NK-92 (cell line): ENCODE data around the gene ENPP4.
"Not testable (repeated sequence)": the region's sequence is repeated elsewhere in the genome, so short reads cannot be mapped to it uniquely, and the experiment has no call there.

ENCODE experiments used
- DNase-seq: peaks from one replicate; lab custom pipeline; 2025; ENCODE audit not compliant: unreplicated experiment; lab: John Stamatoyannopoulos, UW

ENPP4 gene

DNA sequence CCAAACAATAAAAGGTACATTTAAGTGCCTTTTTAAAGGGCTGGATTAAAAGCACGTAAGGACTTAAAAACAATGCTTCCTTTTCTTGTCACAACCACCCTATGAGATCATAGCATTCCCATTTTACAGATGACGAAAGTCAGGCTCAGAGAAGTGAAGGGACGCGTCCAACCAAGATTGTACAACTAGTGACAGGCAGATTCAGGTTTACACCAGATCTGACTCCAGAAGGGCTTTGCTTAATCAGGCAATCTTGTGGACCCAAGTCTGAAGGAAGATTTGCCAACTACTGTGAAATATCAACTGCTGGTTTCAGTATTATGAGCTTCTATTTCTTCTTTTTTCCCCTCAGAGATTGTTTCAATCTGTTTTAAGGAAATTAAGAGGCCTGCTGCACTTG lies 877 bp downstream of the ENPP4 start:
- no peak for DNase-seq

DNA sequence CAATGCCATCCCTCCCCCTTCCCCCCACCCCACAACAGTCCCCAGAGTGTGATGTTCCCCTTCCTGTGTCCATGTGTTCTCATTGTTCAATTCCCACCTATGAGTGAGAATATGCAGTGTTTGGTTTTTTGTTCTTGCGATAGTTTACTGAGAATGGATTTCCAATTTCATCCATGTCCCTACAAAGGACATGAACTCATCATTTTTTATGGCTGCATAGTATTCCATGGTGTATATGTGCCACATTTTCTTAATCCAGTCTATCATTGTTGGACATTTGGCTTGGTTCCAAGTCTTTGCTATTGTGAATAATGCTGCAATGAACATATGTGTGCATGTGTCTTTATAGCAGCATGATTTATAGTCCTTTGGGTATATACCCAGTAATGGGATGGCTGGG lies 1.5 kb downstream of the ENPP4 start:
- not testable (repeated sequence) for DNase-seq

DNA sequence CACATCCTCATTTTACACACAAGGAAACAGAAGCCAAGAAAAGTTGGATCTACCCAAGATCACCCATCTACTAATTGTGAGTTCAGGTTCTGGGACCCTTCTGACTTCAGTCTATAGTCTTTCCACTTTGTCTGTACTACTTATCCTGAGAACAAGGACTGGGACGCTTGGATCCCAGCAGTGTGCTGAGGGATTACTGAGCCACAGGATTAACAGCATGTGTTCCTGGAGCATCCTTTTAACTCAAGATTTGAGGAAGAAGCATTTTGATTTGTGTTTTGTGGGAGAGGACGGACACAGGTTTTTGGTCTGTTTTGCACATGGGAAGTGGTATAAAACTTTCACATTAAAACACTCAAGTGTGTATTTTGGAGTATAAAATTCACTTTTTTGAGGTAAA lies 4.4 kb downstream of the ENPP4 start:
- no peak for DNase-seq

DNA sequence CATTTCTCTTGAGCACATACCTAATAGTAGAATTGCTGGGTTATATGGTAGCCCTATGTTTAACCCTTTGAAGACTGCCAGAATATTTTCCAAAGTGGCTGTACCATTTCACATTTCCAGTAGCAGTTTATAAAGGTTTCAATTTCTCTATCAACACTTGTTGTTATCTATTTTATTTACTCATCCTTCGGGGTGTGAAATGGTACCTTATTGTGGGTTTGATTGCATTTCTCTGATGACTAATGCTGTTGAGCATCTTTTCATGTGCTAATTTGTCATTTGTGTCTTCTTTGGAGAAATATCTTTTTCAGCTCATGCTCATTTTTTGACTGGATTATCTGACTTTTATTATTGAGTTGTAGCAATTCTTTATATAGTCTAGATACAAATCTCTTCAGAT lies 5.4 kb downstream of the ENPP4 start:
- DNase-seq, result no peak

DNA sequence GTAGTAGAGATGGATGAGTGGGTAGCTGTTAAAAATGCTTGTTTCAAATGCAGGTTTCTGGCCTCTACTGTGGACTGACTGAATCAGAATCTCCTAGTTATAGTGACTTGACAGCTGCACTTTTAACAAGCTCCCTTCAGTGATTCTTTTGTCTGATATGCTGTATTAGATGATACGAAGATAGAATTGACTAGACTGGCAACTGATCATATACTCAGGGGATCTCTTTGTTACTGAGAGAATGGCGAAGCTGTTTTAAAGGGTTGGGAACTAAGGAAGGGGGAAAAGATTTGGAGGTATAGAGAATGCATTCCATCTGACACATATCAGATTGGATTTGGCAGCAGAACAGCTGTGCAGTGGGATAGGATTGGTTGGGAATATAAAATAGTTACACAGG lies 7.0 kb downstream of the ENPP4 start:
- no peak for DNase-seq

DNA sequence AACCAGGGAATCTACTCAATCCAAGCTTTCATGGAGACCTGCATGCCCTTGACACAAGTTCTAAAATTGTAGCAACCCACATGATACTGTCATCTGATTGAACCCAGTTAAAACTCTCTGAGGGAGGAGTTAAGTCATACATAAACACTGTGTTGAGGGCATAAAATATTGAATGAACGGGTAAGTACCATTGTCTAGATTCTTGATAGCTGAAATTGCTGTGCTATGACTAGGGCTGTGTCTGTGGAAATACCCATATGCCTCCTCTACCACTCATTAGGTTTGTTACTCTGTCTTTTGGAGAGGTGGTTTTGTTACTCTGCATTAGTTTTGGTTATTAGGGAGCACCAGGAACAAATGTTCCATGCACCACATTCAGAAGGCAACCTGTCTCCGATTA lies 7.6 kb downstream of the ENPP4 start:
- DNase-seq, result no peak

DNA sequence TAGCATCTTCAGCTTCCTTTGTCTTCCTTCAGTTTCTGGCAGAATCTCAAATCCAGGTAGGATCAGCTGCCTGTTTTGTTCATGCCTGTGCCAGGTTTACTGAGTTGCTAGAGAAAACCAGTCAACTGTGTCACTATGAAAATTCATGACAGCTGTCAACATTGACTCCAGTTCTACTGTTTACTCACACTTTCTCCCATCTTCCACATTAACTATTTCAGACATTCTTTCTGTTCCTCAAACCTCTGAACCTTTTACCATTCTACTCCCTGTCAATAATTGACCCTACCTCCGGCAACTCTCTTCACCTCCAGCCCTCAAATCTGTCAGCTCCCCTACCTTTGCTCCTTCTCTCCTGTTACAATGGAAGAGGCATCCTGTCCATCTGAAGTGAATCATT lies 8.5 kb downstream of the ENPP4 start:
- DNase-seq, result no peak

DNA sequence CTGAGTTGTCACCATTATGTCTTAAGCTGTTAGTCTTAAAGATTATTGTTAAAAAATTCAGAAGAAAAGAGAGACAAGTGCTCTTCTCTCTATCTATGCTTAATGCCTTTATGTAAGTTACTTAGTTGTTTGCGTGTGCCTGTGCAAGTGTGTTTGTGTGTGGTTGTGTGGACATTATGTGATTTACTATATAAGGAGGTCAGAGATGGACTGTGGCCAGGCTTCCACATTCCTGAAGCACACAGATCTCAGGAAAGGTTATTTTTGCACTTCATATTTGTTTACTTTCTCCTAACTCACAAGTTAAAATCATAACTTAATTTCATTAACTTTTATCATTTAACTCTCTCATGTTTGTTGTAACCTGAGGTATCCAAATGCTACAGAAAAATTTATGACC lies 14.5 kb downstream of the ENPP4 start:
- DNase-seq, result no peak

DNA sequence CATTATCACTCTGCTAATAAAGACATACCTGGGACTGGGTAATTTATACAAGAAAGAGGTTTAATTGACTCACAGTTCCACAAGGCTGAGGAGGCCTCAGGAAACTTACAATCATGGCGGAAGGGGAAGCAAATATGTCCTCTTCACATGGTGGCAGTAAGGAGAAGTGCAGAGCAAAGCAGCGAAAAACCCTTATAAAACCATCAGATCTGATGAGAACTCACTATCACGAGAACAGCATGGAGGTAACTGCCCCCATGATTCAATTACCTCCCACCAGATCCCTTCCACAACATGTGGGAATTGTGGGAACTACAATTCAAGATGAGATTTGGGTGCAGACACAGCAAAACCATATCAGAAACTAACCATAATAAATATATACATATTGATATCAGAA lies 19.3 kb downstream of the ENPP4 start:
- DNase-seq, result not testable (repeated sequence)

DNA sequence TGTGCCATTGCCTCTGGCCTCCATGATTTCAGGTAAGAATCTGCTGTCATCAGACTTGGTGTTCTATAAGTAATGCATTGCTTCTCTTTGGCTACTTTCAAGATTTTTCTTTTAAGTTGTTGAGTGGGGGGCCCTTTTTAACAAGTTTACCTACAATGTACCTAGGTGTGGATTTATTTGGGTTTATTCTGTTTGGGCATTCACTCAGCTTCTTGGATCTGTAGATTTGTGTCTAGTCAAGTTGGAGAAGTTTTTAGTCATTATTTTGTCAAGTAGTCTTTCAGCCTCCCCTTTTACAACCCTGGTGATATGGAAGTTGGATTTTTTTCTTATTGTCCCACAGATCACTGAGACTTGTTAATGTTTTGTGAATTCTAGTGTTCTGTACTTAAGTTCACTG lies 26.9 kb downstream of the ENPP4 start:
- no peak for DNase-seq

DNA sequence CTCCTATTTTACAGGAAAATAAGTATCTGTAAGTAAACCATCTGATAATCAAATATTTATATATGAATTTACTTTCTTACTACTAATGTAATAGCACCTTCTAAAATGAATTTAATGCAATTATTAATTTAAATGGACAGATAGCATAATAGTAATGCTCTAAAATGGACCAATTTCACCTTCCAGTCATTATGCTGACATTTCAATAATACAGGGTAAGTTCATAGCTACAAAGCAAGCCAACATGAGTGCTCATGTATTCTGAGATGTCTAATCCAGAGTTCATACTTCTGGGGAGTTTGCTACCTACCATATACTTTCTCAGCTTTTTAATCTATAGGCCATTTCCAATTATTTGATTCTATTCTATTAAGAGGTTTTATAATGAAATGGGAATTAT lies 29.4 kb downstream of the ENPP4 start:
- DNase-seq, result no peak

DNA sequence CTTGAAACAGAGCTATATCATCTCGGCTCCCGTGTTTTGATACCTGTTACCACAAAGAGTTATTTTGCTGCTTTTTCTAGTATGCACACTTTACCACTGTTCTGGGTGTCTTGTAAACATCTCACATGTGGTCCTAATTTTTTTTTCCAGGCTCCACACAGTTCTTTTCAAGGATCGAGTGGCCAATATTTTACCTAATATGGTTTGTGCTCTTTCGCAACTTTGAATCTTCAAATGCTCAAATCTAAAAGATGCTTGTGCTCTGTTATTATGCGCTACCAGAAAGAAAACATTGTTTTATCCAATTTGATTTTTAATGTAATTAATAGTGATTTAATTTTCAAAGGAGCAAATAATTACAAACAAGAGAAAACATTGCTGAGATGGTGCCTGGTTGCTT lies 30.3 kb downstream of the ENPP4 start:
- no peak for DNase-seq

DNA sequence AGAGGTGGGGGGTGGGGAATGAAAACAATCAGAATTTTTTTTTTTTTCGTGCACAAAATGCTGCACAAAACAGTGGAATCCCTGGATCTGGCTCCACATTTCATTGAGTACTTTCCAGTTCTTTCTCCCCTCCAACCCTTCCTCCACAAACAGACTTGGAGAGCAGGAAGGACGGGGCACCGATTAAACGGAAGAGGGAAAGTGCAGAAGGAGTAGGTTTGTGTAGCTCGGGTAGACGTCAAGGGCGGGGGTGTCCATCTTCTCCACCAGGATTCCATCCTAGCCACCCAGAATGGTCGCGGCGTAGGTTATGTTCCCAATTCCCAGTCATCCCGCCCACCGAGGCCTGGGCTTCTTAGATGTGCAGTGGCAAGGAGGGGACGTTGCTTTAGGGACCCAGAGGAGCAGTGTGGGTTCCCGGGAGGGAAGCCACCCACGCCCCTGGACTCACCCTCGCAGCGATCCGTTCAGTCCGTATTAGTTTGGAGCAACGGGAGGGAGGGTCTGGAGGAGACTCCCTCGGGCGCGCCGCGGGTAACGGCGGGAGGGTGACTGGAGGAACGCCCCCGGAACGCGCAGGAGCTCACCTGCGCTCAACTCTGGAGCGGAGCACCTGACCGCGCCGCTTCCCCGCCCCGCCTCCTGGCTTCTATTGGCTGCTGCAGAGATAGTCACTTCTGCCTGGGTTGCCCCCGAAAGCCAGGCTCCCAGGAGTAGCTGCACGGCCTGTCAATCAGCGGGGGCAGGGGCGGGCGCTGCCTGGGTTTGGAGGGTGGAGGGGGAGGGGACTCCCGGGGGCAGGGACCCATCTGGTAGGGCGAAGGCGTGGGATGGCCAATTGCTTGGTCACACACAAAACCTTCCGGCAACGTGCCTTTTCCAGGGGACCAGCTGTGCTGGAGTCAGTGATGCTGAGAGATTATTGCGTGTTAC lies 40.8 kb downstream of the ENPP4 start, which contains the start of gene ENPP5:
TSS of gene ENPP5 (minus strand) at position 624 of the 933 bp plus-strand sequence. CDS start 2,718 bp downstream, outside the sequence.
- no peak for DNase-seq

DNA sequence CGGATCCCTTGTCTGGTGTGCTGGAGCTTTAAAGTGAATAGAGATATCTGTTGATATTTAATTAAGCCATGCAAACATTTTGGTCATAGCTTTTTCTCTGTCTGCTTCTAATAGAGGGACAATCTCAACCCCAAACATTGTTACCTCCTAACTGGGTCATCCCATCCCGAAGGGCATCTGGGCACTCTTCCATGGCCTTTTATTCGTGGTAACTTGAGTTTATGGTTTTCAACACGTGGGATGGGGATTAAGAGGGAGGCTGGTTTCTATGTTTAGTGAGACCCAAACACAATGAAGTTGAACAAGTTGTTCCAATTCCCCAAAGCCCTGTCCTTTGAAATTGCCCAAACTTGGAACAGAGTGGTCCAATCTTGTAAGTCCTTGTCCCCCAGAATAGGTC lies 42.4 kb downstream of the ENPP4 start:
- DNase-seq, result no peak

DNA sequence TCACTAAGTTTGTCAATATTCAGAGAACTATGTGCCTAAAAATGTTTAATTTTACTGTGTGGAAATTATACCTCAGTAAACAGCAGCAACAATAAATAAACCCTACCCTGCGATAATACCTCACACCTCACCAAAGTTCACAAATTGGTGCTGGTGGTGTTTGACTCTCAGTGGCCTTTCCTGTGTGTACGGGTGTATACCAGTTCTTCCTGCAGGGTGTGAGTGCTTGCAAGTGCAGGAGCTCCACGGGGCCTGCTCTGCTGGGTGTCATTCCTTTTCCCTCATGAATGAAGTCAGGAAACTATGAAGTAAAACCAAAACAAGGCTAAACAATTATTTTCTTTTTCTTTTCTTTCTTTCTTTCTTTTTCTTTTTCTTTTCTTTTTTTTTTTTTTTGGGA lies 45.1 kb downstream of the ENPP4 start:
- DNase-seq, result no peak

DNA sequence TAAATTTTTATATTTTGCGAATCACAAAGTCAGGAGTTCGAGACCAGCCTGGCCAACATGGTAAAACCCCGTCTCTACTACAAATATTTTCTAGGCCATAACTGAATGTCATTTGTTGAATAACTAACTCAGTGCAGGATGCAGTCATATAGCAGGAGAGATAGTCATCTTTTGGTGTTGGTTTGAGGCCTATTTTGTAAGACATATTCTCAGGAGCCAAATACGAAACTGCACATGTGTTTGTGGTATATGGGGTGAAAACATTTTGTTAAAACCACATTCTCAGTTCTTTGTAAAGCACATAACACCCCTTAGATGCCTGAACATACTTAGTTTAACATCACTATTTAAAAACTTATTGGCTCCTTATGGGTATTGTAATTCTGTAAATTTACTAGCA lies 45.7 kb downstream of the ENPP4 start:
- DNase-seq, result no peak

DNA sequence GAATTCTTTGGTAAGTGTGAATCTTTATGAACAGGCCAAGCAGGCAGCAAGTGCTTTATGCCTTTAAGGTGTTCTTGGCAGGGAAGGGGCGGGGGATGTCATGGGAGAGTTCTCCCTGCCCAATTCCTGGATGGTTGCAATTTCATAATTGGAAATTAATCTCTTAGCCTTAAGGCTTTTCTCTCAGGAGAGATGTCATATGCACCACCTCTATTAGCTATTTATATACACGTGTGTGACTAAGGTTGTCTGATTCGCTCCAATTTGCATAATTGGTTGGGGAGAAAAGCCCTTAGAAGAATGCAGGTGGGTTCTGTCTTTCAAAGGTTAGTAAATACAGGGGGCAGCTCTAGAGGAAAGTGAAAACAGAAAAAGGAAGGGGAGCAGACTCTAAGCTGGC lies 46.2 kb downstream of the ENPP4 start:
- no peak for DNase-seq

DNA sequence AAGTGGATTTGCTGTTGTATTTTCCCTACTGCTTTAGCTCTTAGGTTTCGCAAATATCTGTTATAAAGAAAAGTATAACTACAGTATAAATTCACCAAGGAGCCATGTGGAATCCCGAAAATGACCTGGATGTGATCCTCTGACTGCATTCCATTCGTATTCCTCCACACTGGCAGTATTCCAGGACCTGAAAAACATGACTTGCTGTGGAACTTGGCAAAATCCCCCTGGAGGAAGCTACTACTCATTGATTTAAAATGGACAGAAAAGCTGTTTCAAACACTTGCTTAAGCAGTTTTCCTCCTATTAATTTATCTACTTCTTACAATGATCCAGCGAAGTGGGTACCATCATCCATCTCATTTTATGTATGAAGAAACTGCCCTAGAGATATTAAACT lies 54.3 kb downstream of the ENPP4 start:
- DNase-seq, result no peak

DNA sequence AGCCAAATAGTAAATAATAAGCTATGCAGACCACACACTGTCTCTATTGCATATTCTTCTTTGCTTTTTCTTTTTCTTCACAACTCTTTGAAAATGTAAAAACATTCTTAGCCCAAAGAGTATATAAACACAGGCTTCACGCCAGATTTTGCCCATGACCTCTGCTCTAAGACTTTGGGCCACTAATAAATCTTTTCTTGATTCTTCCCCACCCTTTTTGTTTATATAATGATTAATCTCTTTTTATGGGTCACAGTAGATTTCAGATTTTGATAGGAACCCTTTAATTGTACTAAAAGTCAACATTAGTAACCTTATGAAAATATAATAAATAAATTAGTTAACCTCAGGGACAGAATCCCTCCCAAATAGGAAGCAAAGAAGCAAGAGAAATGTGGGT lies 56.8 kb downstream of the ENPP4 start:
- no peak for DNase-seq

DNA sequence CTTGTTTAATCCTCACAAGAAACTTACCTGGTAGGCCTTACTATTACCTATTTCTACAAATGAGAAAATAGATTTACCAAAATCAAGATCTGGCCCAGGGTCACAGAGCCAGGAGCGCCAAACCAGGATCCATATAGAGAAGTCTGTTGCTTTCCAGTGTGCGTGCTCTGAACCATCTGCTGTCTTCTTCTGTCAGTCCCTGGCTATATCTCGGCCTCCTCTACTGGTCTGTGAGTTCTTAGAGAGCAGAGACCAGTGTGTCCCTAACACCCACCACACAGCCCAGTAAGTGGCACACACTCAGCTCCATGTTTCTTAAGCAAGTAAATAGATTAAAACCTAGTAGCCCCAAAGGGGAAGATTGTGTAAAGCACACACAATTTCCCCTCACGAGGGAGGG lies 59.9 kb downstream of the ENPP4 start:
- DNase-seq, result no peak

DNA sequence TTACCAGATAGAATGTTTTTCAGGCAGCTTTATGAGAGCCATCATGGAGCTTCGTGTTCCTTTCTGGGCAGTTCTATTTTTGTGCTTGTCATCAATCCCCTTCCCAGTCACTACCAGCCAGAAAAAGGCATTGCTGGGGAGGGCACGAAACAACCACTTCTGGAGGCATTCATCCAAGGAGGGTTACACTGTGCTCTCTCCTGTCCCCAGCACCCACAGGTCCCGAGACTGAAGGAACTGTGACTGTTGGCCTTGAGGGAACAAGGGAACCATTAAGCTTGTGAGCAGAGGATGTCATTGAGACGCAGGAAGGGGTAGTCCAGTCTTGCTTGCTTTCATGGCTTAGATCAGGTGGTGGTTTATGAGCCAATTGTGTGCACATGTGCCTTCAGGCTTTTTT lies 61.1 kb downstream of the ENPP4 start:
- no peak for DNase-seq

DNA sequence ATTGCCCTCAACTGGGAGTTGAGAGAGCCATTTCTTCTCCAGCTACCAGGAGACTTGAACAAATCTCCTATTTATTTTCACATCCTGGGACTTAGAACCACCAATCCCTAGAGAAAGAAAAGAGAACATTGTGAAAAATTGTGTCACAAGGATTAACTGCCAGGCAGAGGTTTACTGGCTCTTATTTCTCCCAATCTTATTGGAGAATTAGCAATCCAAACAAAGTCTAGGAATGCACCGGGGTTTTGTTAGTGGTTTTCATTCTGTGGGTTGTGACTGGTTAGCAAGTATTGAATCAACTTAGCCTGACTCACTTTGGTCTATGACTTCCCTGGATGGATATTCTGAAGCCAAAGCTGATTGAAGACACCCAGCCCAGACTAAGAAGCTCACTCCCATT lies 62.2 kb downstream of the ENPP4 start:
- DNase-seq, result no peak
